ENCODE results near the gene UST.
"Not testable (repeated sequence)": the region's sequence is repeated elsewhere in the genome, so short reads cannot be mapped to it uniquely, and the experiment has no call there.

UST gene

GRCh38 chr6:149086363-149086762, 339.5 kb downstream of the UST start:
- no peak for DNase-seq (ENCODE audit: low spot score)

- DNase-seq (ENCODE audit: low spot score), result no peak
Measured at GRCh38 chr6:149087898-149088297, 341.1 kb downstream of the UST start.

- no peak for DNase-seq (ENCODE audit: low spot score)
Measured at GRCh38 chr6:149088361-149088760, 341.5 kb downstream of the UST start.

- DNase-seq (ENCODE audit: low spot score), result no peak
Measured at GRCh38 chr6:149089510-149089909, 342.7 kb downstream of the UST start.

- DNase-seq (ENCODE audit: low spot score), result no peak
Measured at GRCh38 chr6:149090937-149091336, 344.1 kb downstream of the UST start.

- DNase-seq (ENCODE audit: low spot score), result no peak
Measured at GRCh38 chr6:149093643-149094042, 346.8 kb downstream of the UST start.

- DNase-seq (ENCODE audit: low spot score), result peak; percentile 23
Measured at GRCh38 chr6:149094156-149094555, 347.3 kb downstream of the UST start.

GRCh38 chr6:149094934-149095351, 348.1 kb downstream of the UST start:
- DNase-seq (ENCODE audit: low spot score), result no peak

- DNase-seq (ENCODE audit: low spot score), result no peak
Measured at GRCh38 chr6:149095842-149096241, 349.0 kb downstream of the UST start.

- no peak for DNase-seq (ENCODE audit: low spot score)
Measured at GRCh38 chr6:149097794-149098193, 351.0 kb downstream of the UST start.

GRCh38 chr6:149098700-149099276, 352.0 kb downstream of the UST start:
- no peak for DNase-seq (ENCODE audit: low spot score)

- no peak for DNase-seq (ENCODE audit: low spot score)
Measured at GRCh38 chr6:149102324-149102723, 355.5 kb downstream of the UST start.

GRCh38 chr6:149103950-149104349, 357.1 kb downstream of the UST start:
- not testable (repeated sequence) for DNase-seq (ENCODE audit: low spot score)

- DNase-seq (ENCODE audit: low spot score), result no peak
Measured at GRCh38 chr6:149107520-149107919, 360.7 kb downstream of the UST start.

GRCh38 chr6:149108038-149108748, 361.4 kb downstream of the UST start:
- DNase-seq (ENCODE audit: low spot score), result no peak

GRCh38 chr6:149108749-149109100, 361.9 kb downstream of the UST start:
- DNase-seq (ENCODE audit: low spot score), result no peak

- DNase-seq (ENCODE audit: low spot score), result no peak
Measured at GRCh38 chr6:149109397-149110070, 362.7 kb downstream of the UST start.

GRCh38 chr6:149111556-149112115, 364.8 kb downstream of the UST start:
- no peak for DNase-seq (ENCODE audit: low spot score)

- DNase-seq (ENCODE audit: low spot score), result no peak
Measured at GRCh38 chr6:149112976-149113375, 366.1 kb downstream of the UST start.

GRCh38 chr6:149114167-149114566, 367.3 kb downstream of the UST start:
- DNase-seq (ENCODE audit: low spot score), result no peak

GRCh38 chr6:149118737-149119653, 372.2 kb downstream of the UST start:
- DNase-seq (ENCODE audit: low spot score), result no peak
